Measurements from ENCODE around the gene SLC4A9.

The SLC4A9 gene

GRCh38 chr5:140360101-140360500 is at the start of gene SLC4A9:
SLC4A9 (plus strand) TSS chr5:140360194; CDS start chr5:140360237, 43 bp downstream.
- peaks cover 21% of the 10 kb centered on the region for H3K4me1 ChIP-seq (ENCODE audit: control insufficient read depth, insufficient read depth, low read length)
- no peaks in the 10 kb centered on the region for H3K9me3 ChIP-seq (ENCODE audit: control insufficient read depth, low read length)
- H3K4me3 ChIP-seq (ENCODE audit: low read length), result no peak within 1 kb of the TSS
- H3K27me3 ChIP-seq (ENCODE audit: control insufficient read depth, insufficient read depth, low read length), result no peaks in the 10 kb centered on the region
- no peaks in the 10 kb centered on the region for H3K36me3 ChIP-seq (ENCODE audit: control insufficient read depth, insufficient read depth, low read length)
- H3K9ac ChIP-seq (ENCODE audit: low read length), result no peak within 1 kb of the TSS

- no peaks in the 10 kb centered on the region for H3K27me3 ChIP-seq (ENCODE audit: control insufficient read depth, insufficient read depth, low read length)
- peaks cover 9% of the 10 kb centered on the region for H3K4me1 ChIP-seq (ENCODE audit: control insufficient read depth, insufficient read depth, low read length)
- no peak overlapping the region for H3K9ac ChIP-seq (ENCODE audit: low read length)
- no peak overlapping the region for H3K4me3 ChIP-seq (ENCODE audit: low read length)
- H3K36me3 ChIP-seq (ENCODE audit: control insufficient read depth, insufficient read depth, low read length), result no peaks in the 10 kb centered on the region
- no peaks in the 10 kb centered on the region for H3K9me3 ChIP-seq (ENCODE audit: control insufficient read depth, low read length)
Measured at GRCh38 chr5:140310434-140310833, 49.6 kb upstream of the SLC4A9 start.

GRCh38 chr5:140311011-140311467 is 49.0 kb upstream of the SLC4A9 start:
- no peaks in the 10 kb centered on the region for H3K36me3 ChIP-seq (ENCODE audit: control insufficient read depth, insufficient read depth, low read length)

GRCh38 chr5:140312067-140312790 is 47.8 kb upstream of the SLC4A9 start:
- Histone ChIP-seq H3K4me1 (ENCODE audit: control insufficient read depth, insufficient read depth, low read length) (peaks cover 9% of the 10 kb centered on the region), H3K9me3 (ENCODE audit: control insufficient read depth, low read length) (no peaks in the 10 kb centered on the region), H3K27me3 (ENCODE audit: control insufficient read depth, insufficient read depth, low read length) (no peaks in the 10 kb centered on the region), H3K9ac (ENCODE audit: low read length) (no peak overlapping the region), H3K4me3 (ENCODE audit: low read length) (no peak overlapping the region), H3K36me3 (ENCODE audit: control insufficient read depth, insufficient read depth, low read length) (no peaks in the 10 kb centered on the region)

More at GRCh38 chr5:140311011-140311467, 49.0 kb upstream of the SLC4A9 start:
- no peaks in the 10 kb centered on the region for H3K9me3 ChIP-seq (ENCODE audit: control insufficient read depth, low read length)
- H3K4me1 ChIP-seq (ENCODE audit: control insufficient read depth, insufficient read depth, low read length), result peaks cover 9% of the 10 kb centered on the region
- no peak overlapping the region for H3K4me3 ChIP-seq (ENCODE audit: low read length)
- H3K27me3 ChIP-seq (ENCODE audit: control insufficient read depth, insufficient read depth, low read length), result no peaks in the 10 kb centered on the region
- H3K9ac ChIP-seq (ENCODE audit: low read length), result no peak overlapping the region

- peaks cover 9% of the 10 kb centered on the region for H3K4me1 ChIP-seq (ENCODE audit: control insufficient read depth, insufficient read depth, low read length)
- no peak overlapping the region for H3K9ac ChIP-seq (ENCODE audit: low read length)
- H3K9me3 ChIP-seq (ENCODE audit: control insufficient read depth, low read length), result no peaks in the 10 kb centered on the region
- no peaks in the 10 kb centered on the region for H3K27me3 ChIP-seq (ENCODE audit: control insufficient read depth, insufficient read depth, low read length)
- H3K36me3 ChIP-seq (ENCODE audit: control insufficient read depth, insufficient read depth, low read length), result no peaks in the 10 kb centered on the region
- no peak overlapping the region for H3K4me3 ChIP-seq (ENCODE audit: low read length)
Measured at GRCh38 chr5:140312791-140313189, 47.2 kb upstream of the SLC4A9 start.

- Histone ChIP-seq H3K4me1 (ENCODE audit: control insufficient read depth, insufficient read depth, low read length) (peaks cover 12% of the 10 kb centered on the region), H3K27me3 (ENCODE audit: control insufficient read depth, insufficient read depth, low read length) (no peaks in the 10 kb centered on the region), H3K4me3 (ENCODE audit: low read length) (no peak overlapping the region), H3K9ac (ENCODE audit: low read length) (no peak overlapping the region), H3K9me3 (ENCODE audit: control insufficient read depth, low read length) (no peaks in the 10 kb centered on the region), H3K36me3 (ENCODE audit: control insufficient read depth, insufficient read depth, low read length) (no peaks in the 10 kb centered on the region)
Measured at GRCh38 chr5:140317859-140318258, 42.1 kb upstream of the SLC4A9 start.

GRCh38 chr5:140318792-140319191 is 41.2 kb upstream of the SLC4A9 start:
- Histone ChIP-seq H3K36me3 (ENCODE audit: control insufficient read depth, insufficient read depth, low read length) (no peaks in the 10 kb centered on the region), H3K9ac (ENCODE audit: low read length) (no peak overlapping the region), H3K27me3 (ENCODE audit: control insufficient read depth, insufficient read depth, low read length) (no peaks in the 10 kb centered on the region), H3K4me3 (ENCODE audit: low read length) (no peak overlapping the region), H3K4me1 (ENCODE audit: control insufficient read depth, insufficient read depth, low read length) (peaks cover 22% of the 10 kb centered on the region), H3K9me3 (ENCODE audit: control insufficient read depth, low read length) (no peaks in the 10 kb centered on the region)

GRCh38 chr5:140319833-140320232 is 40.2 kb upstream of the SLC4A9 start:
- no peak overlapping the region for H3K4me3 ChIP-seq (ENCODE audit: low read length)
- H3K9ac ChIP-seq (ENCODE audit: low read length), result no peak overlapping the region
- H3K36me3 ChIP-seq (ENCODE audit: control insufficient read depth, insufficient read depth, low read length), result no peaks in the 10 kb centered on the region
- H3K27me3 ChIP-seq (ENCODE audit: control insufficient read depth, insufficient read depth, low read length), result no peaks in the 10 kb centered on the region
- peaks cover 28% of the 10 kb centered on the region for H3K4me1 ChIP-seq (ENCODE audit: control insufficient read depth, insufficient read depth, low read length)
- H3K9me3 ChIP-seq (ENCODE audit: control insufficient read depth, low read length), result no peaks in the 10 kb centered on the region

GRCh38 chr5:140321796-140322195 is 38.2 kb upstream of the SLC4A9 start:
- H3K9me3 ChIP-seq (ENCODE audit: control insufficient read depth, low read length), result no peaks in the 10 kb centered on the region
- H3K4me3 ChIP-seq (ENCODE audit: low read length), result no peak overlapping the region
- H3K27me3 ChIP-seq (ENCODE audit: control insufficient read depth, insufficient read depth, low read length), result no peaks in the 10 kb centered on the region
- H3K36me3 ChIP-seq (ENCODE audit: control insufficient read depth, insufficient read depth, low read length), result no peaks in the 10 kb centered on the region
- H3K4me1 ChIP-seq (ENCODE audit: control insufficient read depth, insufficient read depth, low read length), result peaks cover 28% of the 10 kb centered on the region
- H3K9ac ChIP-seq (ENCODE audit: low read length), result no peak overlapping the region

- Histone ChIP-seq H3K4me3 (ENCODE audit: low read length) (no peak overlapping the region), H3K9ac (ENCODE audit: low read length) (peak overlapping the region; percentile 5), H3K27me3 (ENCODE audit: control insufficient read depth, insufficient read depth, low read length) (no peaks in the 10 kb centered on the region), H3K9me3 (ENCODE audit: control insufficient read depth, low read length) (no peaks in the 10 kb centered on the region), H3K4me1 (ENCODE audit: control insufficient read depth, insufficient read depth, low read length) (peaks cover 28% of the 10 kb centered on the region), H3K36me3 (ENCODE audit: control insufficient read depth, insufficient read depth, low read length) (no peaks in the 10 kb centered on the region)
Measured at GRCh38 chr5:140322751-140323731, 37.0 kb upstream of the SLC4A9 start.

GRCh38 chr5:140324041-140324600 is 35.9 kb upstream of the SLC4A9 start:
- no peak overlapping the region for H3K9ac ChIP-seq (ENCODE audit: low read length)
- no peaks in the 10 kb centered on the region for H3K9me3 ChIP-seq (ENCODE audit: control insufficient read depth, low read length)
- no peaks in the 10 kb centered on the region for H3K36me3 ChIP-seq (ENCODE audit: control insufficient read depth, insufficient read depth, low read length)
- no peaks in the 10 kb centered on the region for H3K27me3 ChIP-seq (ENCODE audit: control insufficient read depth, insufficient read depth, low read length)
- peaks cover 21% of the 10 kb centered on the region for H3K4me1 ChIP-seq (ENCODE audit: control insufficient read depth, insufficient read depth, low read length)
- H3K4me3 ChIP-seq (ENCODE audit: low read length), result no peak overlapping the region

Data from mucosa of stomach (tissue), 1 donor.